Femur (tissue), 1 donor: ENCODE results near the gene VPS37D.
"Not testable (repeated sequence)": the region's sequence is repeated elsewhere in the genome, so short reads cannot be mapped to it uniquely, and the experiment has no call there.

Source experiments
- DNase-seq: peaks from one replicate; pipeline ENCODE4 v3.0.0-alpha.2; 2017

Gene VPS37D

DNA sequence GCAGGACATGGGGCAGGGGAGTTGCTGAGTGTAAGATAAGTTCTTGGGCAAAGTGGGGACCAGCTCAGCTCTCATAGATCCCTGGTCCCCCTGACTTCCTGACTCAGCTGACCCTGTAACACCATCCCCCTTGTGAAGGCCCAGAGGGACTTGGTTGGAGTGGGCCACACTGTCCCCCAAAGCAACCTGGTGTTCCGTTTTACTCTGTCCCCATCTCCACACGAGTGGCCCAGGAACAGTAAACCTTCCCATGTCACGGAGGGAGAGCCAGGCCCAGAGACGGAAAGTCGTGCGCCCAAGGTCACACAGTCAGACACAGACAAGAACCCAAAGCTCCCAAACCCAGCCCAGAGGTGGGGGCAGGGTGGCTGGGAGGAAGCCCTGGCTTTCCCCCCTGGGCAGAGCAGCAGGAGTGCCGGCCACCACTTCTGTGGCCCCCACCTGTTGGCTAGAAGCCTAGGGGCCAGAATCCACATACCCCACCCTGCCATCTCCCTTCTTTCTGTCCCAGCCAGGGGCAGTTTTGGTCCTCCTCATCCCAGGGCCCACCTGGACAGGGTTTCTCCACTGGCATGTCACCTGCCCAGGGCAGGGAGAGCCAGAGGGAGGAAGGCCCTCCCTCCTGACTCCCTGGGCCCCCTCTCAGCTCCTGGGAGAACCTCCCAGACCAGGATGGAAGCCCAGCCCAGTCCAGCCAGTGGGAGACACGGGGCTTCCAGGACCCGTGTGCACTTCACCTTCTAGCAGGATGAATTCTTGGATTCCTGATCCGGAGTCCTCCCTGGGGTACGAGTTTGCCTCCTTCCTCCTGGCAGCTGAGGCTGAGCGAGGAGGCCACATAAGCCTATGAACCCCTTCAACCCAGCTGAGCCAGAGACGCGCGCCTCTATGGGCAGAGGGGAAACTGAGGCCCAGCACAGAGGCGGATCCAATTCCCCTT, 20.6 kb upstream of the VPS37D start:
- no peak for DNase-seq

DNA sequence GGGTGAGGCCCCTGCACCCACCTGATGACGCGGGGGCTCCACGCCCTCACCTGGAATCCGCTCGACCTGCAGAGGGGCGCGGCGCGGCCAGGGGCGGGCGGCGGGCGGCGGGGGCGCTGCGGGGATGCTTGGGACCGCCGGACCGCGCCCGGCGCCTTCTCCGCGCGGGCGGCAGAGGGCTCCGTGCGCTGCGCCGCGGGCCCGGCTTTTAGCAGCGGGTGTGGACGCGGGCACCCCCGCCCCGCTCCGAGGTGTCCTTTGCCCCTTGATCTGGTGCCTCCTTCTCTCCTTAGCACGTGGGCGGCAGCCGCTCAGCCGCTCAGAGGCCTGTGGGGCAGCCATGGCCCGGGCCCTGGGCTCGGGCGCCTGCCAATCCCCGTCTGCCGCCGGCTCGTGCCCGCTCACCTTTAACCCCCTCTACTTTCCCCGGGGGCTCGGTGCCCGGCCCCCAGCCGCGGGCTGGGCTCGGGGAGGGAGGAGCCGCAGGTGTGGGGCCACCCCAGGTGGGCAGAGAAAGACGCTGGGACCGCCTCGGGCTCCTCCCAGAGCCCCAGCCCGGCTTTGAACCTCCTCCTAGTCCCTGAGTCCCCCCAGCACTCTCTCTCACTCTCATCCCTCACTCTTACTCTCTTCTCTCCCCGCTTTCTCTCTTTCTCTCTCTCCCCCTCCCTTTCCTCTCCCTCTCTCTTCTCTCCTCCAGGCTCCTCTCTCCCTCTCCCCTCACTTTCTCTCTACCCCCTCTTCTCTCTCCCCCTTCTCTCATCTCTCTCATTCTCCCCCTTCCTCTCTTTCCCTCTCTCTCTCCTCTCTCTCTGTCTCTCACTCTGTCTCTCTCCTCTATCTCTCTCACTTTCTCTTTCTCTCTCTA, 19.7 kb upstream of the VPS37D start:
- no peak for DNase-seq

- no peak for DNase-seq
Measured at GRCh38 chr7:73648593-73649332, 18.9 kb upstream of the VPS37D start.

- DNase-seq, result no peak
Measured at GRCh38 chr7:73649576-73649975, 18.1 kb upstream of the VPS37D start.

DNA sequence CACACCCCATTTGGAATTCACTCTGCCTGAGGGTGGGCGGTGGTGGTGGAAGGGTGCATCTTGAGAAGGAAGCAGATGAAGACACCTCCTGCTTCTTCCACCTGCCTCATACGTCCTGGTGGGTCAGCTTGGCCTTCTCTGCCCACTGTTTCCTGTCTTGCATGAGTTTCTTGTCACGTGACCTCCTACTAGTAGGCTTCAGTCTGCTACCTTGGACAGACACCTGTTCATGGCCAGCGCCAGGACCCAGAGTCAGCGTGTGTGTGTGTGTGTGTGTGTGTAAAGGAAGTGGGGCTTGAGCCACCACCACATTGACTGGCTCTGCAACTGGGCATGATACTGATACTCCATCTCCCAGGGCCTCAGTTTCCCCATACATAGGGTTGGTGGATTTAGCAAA, 17.1 kb upstream of the VPS37D start:
- DNase-seq, result no peak

DNA sequence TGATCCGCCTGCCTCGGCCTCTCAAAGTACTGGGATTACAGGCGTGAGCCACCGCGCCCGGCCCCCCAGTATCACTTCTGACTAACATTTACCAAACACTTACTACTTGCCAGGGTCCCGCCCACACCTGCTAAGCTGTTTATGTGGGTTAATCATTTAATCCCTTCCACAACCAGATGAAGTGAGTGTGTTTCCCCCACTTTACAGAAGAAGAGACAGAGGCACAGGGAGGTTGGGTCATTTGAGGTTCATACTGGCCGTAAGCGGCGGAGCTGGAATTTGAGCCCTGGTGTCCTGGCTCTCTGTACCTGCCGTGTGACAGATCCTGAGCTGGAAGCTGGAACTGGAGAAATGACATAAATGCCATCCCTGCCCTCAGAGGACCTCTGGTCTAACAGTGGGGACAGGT, 15.1 kb upstream of the VPS37D start:
- DNase-seq, result no peak

GRCh38 chr7:73655309-73655708, 12.3 kb upstream of the VPS37D start:
- DNase-seq, result not testable (repeated sequence)

DNA sequence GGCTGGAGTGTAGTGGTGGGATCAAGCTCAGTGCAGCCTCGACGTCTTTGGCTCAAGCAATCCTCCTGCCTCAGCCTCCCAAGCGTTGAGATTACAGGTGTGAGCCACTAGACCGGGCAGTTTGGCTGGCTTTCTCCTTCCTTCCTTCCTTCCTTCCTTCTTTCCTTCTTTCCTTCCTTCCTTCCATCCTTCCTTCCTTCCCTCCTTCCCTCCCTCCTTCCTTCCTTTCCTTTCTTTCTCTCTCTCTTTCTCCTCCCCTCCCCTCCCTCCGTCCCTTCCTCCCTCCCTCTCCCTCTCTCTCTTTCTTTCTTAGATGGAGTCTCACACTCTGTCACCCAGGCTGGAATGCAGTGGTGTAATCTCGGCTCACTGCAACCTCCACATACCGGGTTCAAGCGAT, 7.6 kb upstream of the VPS37D start:
- no peak for DNase-seq

DNA sequence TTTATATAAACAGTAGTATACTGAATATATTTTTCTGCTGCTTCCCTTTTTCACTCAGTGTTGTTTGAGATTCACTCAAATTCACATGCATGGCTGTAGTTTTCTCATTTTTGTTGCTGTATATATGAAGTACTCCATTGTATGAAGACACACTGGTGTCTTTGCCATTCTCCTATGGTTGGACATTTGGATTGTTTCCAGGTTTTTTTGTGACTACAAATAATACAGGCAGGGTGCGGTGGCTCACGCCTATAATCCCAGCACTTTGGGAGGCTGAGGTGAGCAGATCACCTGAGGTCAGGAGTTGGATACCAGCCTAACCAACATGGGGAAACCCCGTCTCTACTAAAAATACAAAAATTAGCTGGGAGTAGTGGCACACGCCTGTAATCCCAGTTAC, 7.0 kb upstream of the VPS37D start:
- not testable (repeated sequence) for DNase-seq

DNA sequence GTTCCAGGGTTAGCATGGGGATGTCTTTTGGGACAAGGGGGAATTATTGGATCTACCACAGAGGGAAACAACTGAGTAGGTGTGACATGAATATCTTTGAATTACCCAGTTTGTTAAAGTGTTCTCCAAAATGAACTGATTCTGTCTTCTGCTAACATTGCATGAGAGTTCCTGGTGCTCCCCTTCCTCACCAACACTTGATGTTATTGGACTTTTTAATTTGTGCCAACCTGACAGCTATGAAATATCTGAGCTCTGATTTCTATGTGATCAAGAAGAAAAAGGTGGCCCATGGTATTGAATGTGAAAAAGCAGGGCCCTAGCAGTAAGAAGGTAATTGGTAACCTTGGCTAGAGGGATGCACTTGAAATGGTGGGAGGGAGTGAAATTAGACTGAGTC, 4.6 kb upstream of the VPS37D start:
- DNase-seq, result no peak

DNA sequence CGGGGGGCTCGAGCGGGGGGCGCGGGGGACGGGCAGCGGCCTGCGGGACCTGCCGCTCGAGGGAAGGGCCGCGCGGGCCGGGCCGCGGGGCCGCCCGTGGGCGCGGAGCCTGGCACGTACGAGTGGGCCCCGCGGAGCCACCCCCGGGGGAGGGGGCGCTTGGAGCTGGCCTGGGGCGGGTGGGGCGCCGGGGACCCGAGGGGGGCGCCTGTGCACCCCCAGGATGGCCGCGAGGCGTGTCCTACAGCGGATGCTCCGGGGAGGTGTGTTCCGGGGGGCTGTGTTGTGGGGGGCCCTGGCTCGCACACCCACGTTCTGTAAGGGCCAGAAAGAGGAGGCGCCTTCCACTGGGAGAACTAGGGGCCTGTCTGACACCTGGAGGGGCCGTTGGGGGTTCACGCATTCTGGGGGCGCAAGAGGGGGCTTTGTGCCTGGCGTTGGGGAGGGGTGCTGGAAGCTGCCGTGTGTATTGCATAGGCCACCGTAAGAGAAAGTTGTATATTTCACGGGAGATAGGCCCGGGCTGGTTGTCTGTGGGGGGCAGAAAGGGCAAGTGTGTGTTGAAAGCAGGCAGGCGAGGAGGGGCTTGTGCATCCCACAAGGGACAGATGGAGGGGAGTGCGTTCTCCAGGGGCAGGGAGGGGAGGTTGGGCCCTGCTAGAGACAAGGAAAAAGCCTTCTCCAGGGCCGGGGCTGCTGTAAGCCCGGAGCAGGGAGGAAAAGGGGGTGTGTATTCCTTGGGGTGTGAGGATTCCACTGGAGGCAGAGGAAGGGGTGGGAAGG, 663 bp downstream of the VPS37D start:
- peak; percentile 35 for DNase-seq

DNA sequence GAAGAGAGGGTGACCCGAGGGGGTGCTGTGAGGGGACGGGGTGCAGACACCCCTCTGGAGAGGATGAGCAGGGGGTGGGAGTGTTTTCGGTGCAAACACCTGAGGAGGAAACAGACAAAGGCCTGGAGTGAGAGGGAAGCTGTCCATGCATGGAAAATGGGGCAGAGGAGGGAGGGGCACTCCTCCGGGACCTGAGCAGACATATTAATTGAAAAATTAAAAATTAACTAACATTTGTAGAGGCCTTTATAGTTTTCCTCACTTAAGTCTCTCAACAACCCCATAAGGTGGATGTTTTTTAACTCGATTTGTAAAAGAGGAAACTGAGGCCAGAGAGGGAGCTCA, 1.2 kb downstream of the VPS37D start:
- DNase-seq, result no peak

- DNase-seq, result no peak
Measured at GRCh38 chr7:73669288-73669701, 1.7 kb downstream of the VPS37D start.

GRCh38 chr7:73669858-73670385, 2.3 kb downstream of the VPS37D start:
- no peak for DNase-seq

- no peak for DNase-seq
Measured at GRCh38 chr7:73671322-73671661, 3.7 kb downstream of the VPS37D start.

GRCh38 chr7:73671857-73672445, 4.3 kb downstream of the VPS37D start:
- DNase-seq, result no peak

GRCh38 chr7:73674468-73675124, 7.0 kb downstream of the VPS37D start:
- no peak for DNase-seq

GRCh38 chr7:73676062-73676461, 8.4 kb downstream of the VPS37D start:
- not testable (repeated sequence) for DNase-seq

DNA sequence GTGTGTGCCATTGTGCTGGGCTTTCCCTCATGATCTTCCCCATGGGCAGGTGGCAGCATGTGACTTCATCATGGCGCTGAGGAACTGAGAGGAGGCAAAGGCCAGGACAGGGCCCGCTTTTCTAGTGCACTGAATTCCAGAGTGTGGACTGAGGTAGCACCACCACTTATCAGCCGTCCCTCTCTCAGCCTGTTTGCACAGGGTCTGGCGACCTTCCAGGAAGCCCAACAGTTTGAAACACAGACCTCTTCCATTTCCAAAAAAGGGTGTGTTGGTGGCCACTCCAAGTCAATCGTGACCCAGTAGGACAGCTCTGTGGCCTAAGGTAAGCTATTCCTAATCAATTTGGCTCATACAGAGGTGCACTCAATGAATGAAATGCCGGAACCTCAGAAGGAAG, 11.2 kb downstream of the VPS37D start:
- no peak for DNase-seq

GRCh38 chr7:73679709-73680108, 12.1 kb downstream of the VPS37D start:
- no peak for DNase-seq

DNA sequence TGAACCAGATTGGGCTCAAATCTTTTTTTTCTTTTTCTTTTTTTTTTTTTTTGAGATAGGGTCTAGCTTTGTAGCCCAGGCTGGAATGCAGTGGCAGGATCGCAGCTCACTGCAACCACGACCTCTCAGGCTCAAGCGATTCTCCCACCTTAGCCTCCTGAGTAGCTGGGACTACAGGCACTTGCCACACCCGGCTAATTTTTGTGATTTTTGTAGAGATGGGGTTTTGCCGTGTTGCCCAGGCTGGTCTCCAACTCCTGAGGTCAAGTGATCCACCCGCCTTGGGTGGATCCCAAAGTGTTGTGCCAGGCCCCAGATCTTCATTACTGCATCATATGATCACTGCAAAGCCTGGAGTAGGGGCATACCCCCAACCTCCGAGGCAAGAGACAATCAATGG, 12.9 kb downstream of the VPS37D start:
- no peak for DNase-seq
